GM19238 (cell line): ENCODE measurements around the gene MRNIP.

Source experiments
- DNase-seq: peaks from one replicate; pipeline ENCODE4 v3.0.0; 2011; ENCODE audit warnings: low spot score; ENCODE audit not compliant: insufficient read length

MRNIP gene, protein sequence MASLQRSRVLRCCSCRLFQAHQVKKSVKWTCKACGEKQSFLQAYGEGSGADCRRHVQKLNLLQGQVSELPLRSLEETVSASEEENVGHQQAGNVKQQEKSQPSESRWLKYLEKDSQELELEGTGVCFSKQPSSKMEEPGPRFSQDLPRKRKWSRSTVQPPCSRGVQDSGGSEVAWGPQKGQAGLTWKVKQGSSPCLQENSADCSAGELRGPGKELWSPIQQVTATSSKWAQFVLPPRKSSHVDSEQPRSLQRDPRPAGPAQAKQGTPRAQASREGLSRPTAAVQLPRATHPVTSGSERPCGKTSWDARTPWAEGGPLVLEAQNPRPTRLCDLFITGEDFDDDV

GRCh38 chr5:179858586-179859427 is at the start of gene MRNIP:
Gene MRNIP (minus strand): TSS chr5:179858817. CDS start chr5:179858796, 21 bp downstream.
- DNase-seq = peak; percentile 97

- peak; percentile 72 for DNase-seq
Observed at GRCh38 chr5:179907556-179908324, 49.1 kb upstream of the MRNIP start, which contains the start of gene TBC1D9B. Gene TBC1D9B (minus strand): TSS chr5:179907897. CDS start chr5:179907821, 76 bp downstream.

DNA sequence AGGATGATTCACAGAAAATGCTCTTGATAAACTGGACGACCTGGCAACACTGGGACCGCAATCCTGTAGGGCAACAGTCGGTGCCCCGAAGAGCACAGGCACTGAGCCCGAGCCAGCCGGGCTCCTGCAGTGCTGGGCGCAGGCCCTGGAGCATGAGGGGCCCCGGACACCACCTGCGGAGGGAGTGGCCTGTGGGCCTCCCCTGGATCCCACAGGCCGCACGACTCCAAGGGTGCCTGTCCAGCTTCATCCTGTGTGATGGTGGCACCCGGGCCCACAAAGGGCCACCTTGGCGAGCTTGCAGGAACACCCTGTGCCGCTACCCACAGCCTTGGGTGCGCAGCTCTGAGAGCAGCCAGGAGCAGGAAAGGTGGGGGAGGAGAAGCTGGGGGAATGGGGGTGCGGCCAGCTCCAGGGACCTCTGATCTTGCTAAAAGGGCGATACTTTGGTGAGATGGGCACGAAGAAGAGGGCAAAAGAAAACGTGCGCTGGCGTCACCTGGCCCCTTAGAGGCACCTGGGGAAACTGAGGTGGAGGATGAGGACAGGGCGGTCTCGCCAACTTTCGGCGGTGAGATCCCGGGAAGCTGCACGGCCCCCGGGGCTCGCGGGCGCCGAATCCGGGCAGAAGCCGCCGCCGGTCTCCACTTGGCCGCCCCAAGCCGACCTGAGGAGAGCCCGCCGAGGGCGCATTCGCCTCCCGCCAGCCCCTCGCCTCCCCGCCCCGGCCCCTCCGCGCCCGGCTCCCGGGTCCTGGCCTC is 48.4 kb upstream of the MRNIP start:
- DNase-seq = peak; percentile 27

- DNase-seq = no peak
Observed at GRCh38 chr5:179906294-179906794, 47.7 kb upstream of the MRNIP start.

- DNase-seq = no peak
Observed at GRCh38 chr5:179905161-179905560, 46.5 kb upstream of the MRNIP start.

DNA sequence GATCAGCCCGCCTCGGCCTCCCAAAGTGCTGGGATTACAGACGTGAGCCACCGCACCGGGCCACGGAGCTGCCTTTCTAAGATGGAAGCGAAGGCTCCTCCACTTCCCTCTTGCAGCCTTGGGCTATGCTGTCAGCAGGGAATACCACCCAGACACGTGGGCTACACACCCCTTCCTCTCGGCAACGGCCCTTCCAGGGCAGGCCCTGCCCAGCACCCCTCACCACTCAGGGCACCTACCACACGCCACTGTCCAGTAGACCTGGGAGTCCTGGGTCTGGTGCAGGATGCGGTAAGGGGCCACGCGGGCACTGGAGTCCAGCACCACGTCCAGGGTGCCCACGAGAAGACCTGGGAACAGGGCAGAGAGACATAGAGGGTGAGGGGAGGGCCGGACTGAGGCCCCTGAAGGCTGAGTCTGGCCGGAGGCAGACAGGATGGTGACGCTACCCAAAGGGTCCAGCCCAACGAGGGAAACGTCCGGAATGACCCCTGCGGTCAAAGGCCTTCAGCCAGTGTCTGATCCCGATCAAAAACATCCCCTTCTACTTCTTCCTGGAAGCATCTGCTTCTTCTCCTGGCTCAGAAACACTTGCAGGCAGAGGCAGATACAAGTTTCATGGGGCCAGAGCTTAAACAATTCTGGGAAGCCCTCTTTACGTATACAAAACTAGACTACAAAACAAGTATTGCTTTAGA is 46.0 kb upstream of the MRNIP start:
- DNase-seq = no peak

DNA sequence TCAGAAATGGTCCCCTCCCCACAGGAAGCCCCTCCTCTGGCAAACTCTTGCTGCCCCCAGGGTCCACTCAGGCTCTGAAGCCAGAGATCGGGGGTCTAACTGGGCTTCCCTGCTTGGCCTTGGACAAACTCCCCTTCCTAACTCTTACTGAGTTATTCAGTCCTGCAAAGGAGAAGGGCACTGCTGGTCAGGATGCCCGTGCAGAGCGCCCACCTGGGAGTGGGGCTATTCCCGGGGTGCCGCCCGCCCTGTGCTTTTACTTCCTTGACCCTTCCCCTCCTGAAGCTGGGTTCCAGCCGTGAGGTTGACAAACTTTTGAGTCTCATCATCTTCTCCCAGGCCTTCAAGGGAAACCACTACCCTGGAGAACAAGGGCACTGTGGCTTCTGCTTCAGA is 44.1 kb upstream of the MRNIP start:
- no peak for DNase-seq

GRCh38 chr5:179901915-179902762 is 43.5 kb upstream of the MRNIP start:
- no peak for DNase-seq

GRCh38 chr5:179901462-179901861 is 42.8 kb upstream of the MRNIP start:
- no peak for DNase-seq

GRCh38 chr5:179900711-179901110 is 42.1 kb upstream of the MRNIP start:
- no peak for DNase-seq

DNA sequence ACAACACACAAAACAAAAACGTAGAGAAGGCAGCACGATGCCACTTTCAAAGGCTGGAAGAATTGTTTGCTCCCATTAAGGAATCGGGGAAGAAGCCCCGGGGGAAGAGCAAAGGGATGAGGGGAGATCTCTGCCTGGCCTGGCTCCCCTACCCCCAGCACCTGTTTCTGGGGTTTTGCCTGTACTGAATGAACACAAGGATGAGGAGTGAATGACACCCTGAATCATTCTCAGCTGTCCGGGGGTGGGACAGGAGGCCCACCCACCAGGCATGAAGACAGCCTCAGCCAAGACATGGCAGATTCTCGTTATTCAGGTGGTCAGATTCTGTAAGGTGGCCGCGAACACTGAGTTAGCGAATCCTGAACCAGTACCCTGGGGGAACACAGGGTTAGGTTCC is 41.6 kb upstream of the MRNIP start:
- DNase-seq = no peak

- DNase-seq = no peak
Observed at GRCh38 chr5:179895861-179896260, 37.2 kb upstream of the MRNIP start.

- DNase-seq = no peak
Observed at GRCh38 chr5:179893958-179894895, 35.6 kb upstream of the MRNIP start.

- DNase-seq = no peak
Observed at GRCh38 chr5:179893076-179893957, 34.7 kb upstream of the MRNIP start.

DNA sequence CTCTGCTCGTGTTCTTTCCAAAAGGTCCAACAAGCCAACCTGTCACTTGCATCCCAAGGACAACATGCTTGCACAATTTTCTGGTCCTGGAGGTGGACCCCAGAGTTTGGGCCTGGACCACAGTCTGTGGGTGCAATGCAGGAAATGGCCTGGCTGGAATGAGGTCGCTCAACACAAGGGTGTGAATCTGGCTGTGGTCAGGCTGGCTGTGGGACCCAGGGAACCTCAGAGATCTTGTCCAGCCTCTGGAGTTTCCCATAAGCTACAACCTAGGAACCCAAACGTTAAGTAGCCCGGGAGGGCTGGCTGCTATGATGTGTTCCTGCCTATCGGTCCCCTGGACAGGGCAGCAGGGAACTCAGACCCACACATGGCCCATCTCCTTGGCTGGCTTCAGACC is 33.6 kb upstream of the MRNIP start:
- no peak for DNase-seq

GRCh38 chr5:179890751-179891682 is 32.4 kb upstream of the MRNIP start:
- no peak for DNase-seq
